K562 (cell line): ENCODE results near the gene SOHLH2.

Experiments used
- CBFB ChIP-seq: sonication (generic); formaldehyde crosslinking; IDR thresholded peaks from 2 replicates; pipeline ENCODE4 v1.4.0; 2020; ENCODE audit warnings: mild to moderate bottlenecking, missing genetic modification reagents
- ETV6 ChIP-seq, 3 experiments: fragments of 150-350 bp in 1 of 3; sonication (generic) in 1 of 3; formaldehyde crosslinking in 1 of 3; IDR thresholded peaks; 2 replicates each; pipeline versions ENCODE4 v1.6.1 to v1.8.0; 2014 to 2022; ENCODE audit warnings: borderline replicate concordance in 2 of 3, low read depth in 2 of 3, antibody characterized with exemption in 1 of 3, low read length in 1 of 3, mild to moderate bottlenecking in 1 of 3, missing genetic modification reagents in 1 of 3
- POLR2A ChIP-seq: fragments of 450-650 bp; conservative IDR thresholded peaks from 2 replicates; pipeline ENCODE4 v1.6.1; 2016
- SMAD1 ChIP-seq: fragments of 150-350 bp; IDR thresholded peaks from 2 replicates; pipeline ENCODE4 v1.6.1; 2014; ENCODE audit warnings: low read length, low read depth; ENCODE audit not compliant: partially characterized antibody
- ZNF347 ChIP-seq: fragments of 450-650 bp; formaldehyde crosslinking; IDR thresholded peaks from 2 replicates; pipeline ENCODE4 v1.4.0; 2020; ENCODE audit warnings: low read depth, mild to moderate bottlenecking, moderate library complexity
- ZNF780A ChIP-seq: fragments of 250-450 bp; sonication (Bioruptor Pico); IDR thresholded peaks from 2 replicates; pipeline ENCODE4 v1.5.0; 2021; ENCODE audit warnings: mild to moderate bottlenecking
- TF ChIP-seq, protein P1 (sequence below): fragments of 450-650 bp; formaldehyde crosslinking; IDR thresholded peaks from 2 replicates; pipeline ENCODE4 v1.4.0; 2022; ENCODE audit warnings: mild to moderate bottlenecking, moderate library complexity
- TF ChIP-seq, protein P2 (sequence below), 3 experiments: IDR thresholded peaks in 2 of 3; conservative IDR thresholded peaks in 1 of 3; 2 replicates each; pipeline ENCODE4 v1.5.1; 2011 to 2012; ENCODE audit warnings: low read length in 3 of 3, mild to moderate bottlenecking in 3 of 3, control low read depth in 2 of 3, improper control_type of control experiment in 1 of 3, inconsistent platforms in 1 of 3, low read depth in 1 of 3, mixed read lengths in 1 of 3, moderate library complexity in 1 of 3; ENCODE audit not compliant: insufficient read depth in 2 of 3
- TF ChIP-seq, protein P3 (sequence below): fragments of 250-450 bp; sonication (Bioruptor Pico); IDR thresholded peaks from 2 replicates; pipeline ENCODE4 v1.9.0; 2021; ENCODE audit warnings: mild to moderate bottlenecking, inconsistent platforms
- TF ChIP-seq, protein P4 (sequence below): sonication (generic); formaldehyde crosslinking; IDR thresholded peaks from 2 replicates; pipeline ENCODE4 v1.5.0; 2020; ENCODE audit warnings: missing genetic modification reagents

DNA sequence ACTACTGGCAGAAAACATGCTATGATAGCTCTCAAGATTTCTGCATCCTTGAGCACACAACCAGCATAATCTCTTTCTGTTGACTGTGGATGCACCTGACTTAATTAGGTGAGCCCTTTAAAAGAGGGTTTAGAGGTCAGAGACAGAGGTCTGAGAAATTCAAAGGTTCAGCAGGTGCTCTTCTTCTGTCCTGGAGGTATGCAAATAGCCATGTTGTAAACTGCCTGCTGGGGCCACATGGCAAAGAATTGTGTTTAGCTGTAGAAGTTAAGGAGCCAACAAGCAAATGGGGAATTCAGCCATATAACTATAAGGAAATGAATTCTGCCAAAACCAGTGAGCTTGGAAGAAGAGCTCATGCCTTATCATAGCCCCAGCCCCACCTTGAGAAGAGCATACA is 71.6 kb downstream of the SOHLH2 start:
- TF ChIP-seq SMAD1: no peak
- TF ChIP-seq, protein P1, sequence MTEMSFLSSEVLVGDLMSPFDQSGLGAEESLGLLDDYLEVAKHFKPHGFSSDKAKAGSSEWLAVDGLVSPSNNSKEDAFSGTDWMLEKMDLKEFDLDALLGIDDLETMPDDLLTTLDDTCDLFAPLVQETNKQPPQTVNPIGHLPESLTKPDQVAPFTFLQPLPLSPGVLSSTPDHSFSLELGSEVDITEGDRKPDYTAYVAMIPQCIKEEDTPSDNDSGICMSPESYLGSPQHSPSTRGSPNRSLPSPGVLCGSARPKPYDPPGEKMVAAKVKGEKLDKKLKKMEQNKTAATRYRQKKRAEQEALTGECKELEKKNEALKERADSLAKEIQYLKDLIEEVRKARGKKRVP (CRISPR knock-in tag): no peak
- TF ChIP-seq, protein P2, sequence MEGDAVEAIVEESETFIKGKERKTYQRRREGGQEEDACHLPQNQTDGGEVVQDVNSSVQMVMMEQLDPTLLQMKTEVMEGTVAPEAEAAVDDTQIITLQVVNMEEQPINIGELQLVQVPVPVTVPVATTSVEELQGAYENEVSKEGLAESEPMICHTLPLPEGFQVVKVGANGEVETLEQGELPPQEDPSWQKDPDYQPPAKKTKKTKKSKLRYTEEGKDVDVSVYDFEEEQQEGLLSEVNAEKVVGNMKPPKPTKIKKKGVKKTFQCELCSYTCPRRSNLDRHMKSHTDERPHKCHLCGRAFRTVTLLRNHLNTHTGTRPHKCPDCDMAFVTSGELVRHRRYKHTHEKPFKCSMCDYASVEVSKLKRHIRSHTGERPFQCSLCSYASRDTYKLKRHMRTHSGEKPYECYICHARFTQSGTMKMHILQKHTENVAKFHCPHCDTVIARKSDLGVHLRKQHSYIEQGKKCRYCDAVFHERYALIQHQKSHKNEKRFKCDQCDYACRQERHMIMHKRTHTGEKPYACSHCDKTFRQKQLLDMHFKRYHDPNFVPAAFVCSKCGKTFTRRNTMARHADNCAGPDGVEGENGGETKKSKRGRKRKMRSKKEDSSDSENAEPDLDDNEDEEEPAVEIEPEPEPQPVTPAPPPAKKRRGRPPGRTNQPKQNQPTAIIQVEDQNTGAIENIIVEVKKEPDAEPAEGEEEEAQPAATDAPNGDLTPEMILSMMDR (IDR thresholded peaks at IDR 0.05 in 2 of 3, conservative IDR thresholded peaks at IDR 0.05 in 1 of 3; ENCODE audit: insufficient read depth in 2 of 3, low read depth in 1 of 3, low read length in 3 of 3): no peak
- no peak for TF ChIP-seq ETV6 (IDR thresholded peaks at IDR 0.05; ENCODE audit: borderline replicate concordance in 1 of 2, low read depth in 2 of 2, low read length in 1 of 2)
- TF ChIP-seq ETV6 (CRISPR knock-in tag; IDR thresholded peaks at IDR 0.05; ENCODE audit: borderline replicate concordance): no peak
- TF ChIP-seq POLR2A: no peak
- TF ChIP-seq, protein P3, sequence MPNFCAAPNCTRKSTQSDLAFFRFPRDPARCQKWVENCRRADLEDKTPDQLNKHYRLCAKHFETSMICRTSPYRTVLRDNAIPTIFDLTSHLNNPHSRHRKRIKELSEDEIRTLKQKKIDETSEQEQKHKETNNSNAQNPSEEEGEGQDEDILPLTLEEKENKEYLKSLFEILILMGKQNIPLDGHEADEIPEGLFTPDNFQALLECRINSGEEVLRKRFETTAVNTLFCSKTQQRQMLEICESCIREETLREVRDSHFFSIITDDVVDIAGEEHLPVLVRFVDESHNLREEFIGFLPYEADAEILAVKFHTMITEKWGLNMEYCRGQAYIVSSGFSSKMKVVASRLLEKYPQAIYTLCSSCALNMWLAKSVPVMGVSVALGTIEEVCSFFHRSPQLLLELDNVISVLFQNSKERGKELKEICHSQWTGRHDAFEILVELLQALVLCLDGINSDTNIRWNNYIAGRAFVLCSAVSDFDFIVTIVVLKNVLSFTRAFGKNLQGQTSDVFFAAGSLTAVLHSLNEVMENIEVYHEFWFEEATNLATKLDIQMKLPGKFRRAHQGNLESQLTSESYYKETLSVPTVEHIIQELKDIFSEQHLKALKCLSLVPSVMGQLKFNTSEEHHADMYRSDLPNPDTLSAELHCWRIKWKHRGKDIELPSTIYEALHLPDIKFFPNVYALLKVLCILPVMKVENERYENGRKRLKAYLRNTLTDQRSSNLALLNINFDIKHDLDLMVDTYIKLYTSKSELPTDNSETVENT (CRISPR knock-in tag): no peak
- no peak for TF ChIP-seq ZNF347 (CRISPR knock-in tag)
- no peak for TF ChIP-seq ZNF780A
- no peak for TF ChIP-seq CBFB (CRISPR knock-in tag)
- TF ChIP-seq, protein P4, sequence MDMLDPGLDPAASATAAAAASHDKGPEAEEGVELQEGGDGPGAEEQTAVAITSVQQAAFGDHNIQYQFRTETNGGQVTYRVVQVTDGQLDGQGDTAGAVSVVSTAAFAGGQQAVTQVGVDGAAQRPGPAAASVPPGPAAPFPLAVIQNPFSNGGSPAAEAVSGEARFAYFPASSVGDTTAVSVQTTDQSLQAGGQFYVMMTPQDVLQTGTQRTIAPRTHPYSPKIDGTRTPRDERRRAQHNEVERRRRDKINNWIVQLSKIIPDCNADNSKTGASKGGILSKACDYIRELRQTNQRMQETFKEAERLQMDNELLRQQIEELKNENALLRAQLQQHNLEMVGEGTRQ: no peak
